HG03521 (cell line): ENCODE measurements around the gene MAOB.
"Not testable (repeated sequence)": the region's sequence is repeated elsewhere in the genome, so short reads cannot be mapped to it uniquely, and the experiment has no call there.

Source experiments
- ATAC-seq: cut with Tn5 transposase; IDR thresholded peaks from one replicate; pipeline ENCODE4 v1.9.1; 2021; ENCODE audit warnings: mild to moderate bottlenecking, moderate library complexity; ENCODE audit not compliant: unreplicated experiment

MAOB gene

DNA sequence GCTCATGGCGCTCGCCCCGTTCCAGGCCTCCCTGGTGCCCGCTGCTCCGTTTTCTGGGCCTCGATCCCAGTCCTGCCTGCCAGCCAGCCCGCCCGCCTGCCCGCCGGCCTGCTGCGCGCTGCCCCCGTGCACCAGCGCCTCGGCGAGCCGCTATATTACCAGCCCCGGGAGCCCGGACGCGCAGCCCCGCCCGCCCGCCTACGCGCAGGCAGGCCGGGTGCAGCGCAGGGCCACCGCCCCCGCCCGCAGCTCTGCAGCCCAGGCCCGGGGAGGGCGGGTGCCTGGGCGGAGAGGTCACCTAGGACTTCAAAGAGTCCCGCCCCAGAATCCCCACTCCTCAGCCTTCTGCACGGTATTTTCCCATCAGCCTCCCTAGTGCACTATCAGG, at the start of gene MAOB:
MAOB (minus strand) TSS at position 157 of the 388 bp plus-strand sequence; CDS start at position 6, 151 bp downstream.
- no peak for ATAC-seq

DNA sequence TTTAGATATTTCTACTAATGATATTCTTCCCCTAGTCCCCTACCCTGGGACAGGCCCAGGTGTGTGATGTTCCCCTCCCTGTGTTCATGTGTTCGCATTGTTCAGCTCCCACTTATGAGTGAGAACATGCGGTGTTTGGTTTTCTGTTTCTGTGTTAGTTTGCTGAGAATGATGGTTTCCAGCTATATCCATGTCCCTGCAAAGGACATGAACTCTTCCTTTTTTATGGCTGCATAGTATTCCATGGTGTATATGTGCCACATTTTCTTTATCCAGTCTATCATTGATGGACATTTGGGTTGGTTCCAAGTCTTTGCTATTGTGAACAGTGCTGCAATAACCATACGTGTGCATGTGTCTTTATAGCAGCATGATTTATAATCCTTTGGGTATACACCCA, 39.8 kb upstream of the MAOB start:
- ATAC-seq = not testable (repeated sequence)

DNA sequence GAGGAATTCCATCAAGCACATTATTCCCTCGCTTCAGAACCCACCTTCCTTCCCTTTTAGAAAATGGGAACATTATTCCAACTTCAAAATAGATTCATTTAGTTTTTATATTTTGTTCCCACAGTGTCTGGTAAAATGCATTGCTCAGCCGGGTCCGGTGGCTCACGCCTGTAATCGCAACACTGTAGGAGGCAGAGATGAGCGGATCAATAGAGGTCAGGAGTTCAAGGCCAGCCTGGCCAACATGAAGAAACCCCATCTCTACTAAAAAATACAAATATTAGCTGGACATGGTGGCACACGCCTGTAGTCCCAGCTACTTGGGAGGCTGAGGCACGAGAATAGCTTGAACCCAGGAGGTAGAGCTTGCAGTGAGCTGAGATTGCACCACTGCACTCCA, 28.5 kb upstream of the MAOB start:
- not testable (repeated sequence) for ATAC-seq

DNA sequence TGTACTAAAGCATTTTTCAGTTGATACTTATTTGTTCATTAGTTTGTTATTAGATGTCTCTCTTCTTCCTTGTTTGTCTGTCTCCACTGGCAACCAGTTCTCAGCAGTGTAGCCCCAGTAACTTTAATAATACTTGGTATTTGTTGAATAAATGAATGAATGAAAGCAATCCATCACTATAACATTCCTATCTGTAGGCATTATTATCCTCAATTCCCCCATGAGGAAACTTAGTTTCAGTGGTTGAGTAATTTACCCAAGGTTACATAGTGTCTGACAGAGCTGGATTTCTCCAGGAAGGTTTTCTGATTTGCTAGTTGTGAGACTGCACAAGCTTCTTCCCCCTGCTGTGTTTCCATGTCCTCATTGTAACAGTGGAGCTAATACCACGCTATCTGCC, 27.8 kb upstream of the MAOB start:
- no peak for ATAC-seq

DNA sequence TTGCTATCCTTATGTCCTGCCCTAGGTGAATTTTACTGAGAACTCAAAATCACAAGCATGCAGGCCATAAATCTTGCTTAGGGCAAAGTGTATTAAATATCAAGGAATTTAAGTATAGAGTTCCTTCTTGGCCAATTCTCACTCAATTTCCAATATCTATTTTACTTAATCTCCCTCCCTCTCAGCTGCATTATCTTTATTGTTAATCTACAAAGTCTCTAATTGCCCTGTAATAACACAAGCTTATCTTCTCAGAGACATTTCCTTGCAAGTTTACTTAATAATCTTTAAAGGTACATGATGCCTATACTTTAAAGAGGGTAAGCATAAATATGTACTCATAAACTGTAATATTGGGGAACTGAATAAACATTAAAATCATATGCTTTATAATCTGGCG, 26.9 kb upstream of the MAOB start:
- ATAC-seq = no peak

DNA sequence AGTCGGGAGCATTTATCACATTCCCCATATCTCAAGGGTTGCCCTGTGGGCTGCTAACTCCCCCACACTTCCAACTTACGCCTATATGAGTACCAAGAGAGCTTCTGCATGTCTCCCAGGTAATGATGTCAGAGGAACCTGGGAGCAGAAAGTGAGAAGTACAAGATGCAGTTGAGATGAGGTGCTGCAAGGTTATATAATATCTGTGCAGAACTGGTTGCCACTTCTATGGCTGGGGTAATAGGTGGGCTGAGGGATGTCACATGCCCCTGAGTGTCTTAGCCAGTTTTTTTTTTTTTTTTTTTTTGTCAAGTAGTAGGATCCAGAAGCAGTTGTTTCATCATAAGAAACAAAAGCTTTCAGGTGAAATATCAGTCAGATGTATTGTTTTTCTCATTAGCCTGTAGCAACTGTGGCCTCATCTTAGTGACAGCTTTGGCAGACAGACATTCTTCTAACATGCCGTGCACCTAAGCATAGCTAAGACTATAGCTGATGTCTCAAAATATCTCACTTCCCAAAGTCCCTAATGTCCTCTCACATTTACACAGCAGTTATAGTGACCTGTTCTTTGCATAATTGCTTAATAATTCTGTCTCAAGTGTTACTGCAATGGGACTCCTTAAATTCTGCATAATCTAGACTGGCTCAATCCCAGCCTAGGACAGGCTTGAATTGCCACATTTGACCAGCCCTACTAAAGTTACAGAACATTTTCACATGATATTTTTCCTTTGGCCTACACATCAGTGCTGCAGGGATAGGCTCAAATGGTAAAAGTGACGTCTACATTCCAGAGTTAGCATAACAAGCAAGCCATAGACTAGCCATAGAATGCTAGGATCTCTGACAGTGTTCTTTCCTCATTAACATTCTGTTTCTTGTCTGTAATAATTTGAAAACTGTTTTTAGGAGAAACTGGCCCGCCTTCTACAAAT, 17.9 kb upstream of the MAOB start:
- no peak for ATAC-seq

DNA sequence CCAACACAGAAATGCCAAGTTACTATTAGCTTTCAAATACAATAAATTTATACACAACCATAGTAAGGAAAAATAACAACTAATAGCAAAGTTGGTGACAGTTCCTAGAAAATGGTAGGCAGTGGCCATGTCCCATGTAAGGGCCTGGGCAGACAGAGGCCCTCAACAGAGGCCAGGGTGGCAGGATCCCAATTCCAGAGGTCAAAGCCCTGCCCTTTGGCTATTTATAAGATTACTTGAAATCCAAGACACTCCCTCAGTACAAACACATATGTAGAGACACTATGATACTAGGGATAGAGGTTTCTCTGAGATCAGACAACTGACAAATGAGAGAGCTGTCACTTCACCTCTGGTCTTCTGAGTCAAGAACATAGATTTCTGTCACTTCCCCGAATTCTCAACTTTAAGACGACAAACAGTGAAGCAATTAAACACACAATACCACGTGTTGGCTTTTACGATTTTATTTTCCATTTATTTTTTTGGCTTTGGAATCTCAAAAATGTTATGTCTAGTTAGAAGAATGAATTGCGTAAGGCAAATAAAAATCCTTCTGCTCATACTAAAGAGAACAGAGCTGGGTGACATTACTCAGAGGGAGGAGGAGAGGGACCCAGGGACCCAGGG, 16.3 kb upstream of the MAOB start:
- no peak for ATAC-seq

DNA sequence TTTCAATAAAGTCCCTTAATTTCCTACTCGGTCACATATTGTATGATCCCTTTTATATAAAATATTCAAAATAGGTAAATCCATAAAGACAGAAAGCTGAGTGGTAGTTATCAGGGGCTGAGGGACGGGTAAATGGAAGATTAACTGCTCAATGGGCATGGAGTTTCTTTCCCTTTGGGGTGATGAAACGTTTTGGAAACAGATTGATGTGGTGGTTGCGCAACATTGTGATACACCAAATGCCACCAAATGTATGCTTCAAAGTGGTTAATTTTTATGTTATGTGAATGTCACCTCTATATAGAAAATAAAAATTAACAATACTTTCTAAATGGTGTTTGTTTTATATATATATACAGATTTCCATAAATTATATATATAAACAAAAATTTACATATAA, 15.0 kb upstream of the MAOB start:
- no peak for ATAC-seq

DNA sequence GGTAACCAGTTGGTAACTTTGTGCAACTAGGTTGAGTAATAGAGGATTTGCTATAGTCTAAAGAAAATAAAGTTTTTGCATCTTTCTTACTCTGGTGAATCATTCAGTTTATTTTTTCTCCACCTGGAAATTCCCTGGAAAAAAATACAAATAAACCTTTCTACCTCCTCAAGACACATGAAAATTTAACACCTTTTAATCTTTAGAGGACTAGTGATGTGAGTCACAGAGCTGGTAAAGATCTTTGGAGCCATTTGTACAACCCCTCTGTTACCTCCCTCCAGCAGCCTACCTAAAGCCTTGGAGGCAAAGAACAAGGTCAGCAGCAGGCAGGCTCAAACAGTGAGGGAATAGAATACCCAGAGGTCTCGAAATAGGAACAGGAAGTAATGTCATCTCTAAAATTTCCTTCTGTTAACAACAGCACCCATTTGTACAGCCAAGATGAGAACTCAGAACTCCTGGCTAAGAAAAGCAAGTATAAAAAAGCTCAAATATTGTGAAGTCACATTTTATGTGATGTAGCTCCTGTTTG, 10.2 kb upstream of the MAOB start:
- ATAC-seq = no peak

DNA sequence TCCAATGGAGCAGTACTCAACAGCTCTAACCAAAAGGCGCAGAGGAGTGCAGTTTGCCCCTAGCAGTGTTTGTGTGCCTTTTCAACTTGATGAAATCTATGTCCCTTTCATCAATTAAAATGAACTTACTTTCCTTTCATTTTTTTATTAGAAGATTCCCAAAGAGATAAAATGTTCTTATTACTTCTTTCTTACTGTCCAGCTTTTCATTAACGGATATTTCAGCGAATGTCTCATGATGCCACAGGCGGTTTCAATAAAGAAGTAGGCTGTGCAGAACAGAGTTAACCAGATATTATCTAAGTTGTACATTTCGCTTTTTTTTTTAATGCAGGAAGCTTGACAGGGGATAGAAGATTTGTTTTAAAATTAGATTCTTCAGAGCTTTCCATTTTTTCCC, 3.4 kb upstream of the MAOB start:
- no peak for ATAC-seq

DNA sequence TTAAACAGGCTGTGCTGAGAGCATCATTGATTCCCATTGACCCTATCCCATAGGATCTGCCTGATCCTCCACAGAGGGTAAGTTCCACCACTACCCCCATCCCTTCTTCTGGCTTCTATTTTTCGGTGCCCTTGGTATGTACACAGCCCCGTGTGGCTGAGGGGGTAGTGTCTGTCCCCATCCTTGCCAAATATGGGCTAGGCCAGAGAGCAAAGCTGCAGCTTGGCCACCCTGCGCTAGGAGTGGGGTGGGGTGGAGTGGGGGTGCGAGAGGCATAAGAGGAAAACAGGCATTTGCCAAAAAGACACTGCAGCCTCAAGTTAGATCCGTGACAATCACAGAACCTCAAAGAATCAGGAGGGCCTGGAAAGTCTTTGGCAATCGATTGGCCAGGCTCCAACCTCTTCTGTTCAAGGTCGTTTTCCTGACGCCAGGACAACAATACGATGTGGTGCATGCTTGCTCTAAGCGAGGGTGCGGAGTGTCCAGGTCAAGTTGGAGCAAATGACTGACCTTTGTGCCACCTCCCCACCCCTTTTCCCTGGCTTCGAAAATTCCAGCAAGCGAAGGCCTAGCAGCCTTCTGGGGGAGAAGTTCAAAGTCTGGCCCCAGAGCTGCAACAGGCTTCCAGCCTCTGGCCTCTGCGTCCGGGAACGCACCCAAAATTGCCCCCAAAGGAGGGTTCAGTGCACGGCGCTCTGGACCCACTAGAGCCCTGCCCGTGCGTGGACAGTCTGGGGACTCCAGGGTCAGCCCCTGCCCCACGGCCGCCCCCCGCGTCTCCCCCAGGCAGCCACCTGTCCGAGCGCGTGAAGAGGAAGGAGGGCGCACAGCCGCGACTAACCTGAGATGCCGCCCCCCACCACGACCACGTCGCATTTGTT, 598 bp downstream of the MAOB start:
- no peak for ATAC-seq

DNA sequence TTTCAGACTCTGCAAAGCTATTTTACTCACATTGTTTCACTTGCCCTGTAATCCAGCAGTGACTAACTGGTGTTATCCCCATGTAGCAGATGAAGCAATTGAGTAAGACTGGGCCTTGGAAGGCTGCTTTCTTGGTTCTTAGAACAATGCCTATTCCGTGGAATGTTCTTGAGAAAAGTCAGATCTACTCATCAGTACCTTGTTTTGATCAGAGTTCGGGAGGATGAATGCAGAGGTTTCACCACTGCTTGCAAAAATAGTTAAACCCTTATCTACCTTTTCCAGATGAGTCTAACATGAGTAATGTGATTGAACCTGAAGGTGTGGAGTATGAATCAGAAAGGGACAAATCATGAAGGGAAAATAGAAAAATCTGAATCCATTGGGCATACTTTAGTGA, 1.8 kb downstream of the MAOB start:
- ATAC-seq = no peak

DNA sequence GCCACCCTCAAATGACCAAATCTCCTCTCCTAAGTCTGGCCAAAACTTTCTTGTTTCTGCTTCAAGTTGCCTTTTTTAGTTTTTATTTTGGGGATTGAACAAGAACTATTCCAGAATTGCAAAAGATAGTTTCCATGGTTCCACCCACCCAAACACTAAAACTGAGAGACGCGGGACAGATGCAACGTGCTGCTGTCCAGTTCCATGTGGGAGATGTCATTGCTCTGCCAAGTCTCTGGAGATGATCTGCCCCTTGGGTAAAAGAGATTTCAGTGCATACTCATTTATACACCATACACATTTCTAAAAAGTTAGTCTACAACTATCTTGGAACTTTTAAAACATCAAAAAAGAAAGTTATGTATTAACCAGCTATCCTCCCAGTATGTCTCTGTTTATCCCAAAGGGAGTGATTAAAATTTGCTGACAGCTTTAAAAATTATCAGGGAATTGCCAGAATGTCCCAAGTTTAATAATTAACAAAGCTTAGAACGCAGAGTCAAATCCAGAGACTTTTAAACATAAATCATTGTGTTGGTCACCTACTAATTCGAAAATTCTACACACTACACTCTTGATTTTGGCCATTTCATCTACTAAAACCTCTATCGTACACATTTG, 3.2 kb downstream of the MAOB start:
- ATAC-seq = no peak

DNA sequence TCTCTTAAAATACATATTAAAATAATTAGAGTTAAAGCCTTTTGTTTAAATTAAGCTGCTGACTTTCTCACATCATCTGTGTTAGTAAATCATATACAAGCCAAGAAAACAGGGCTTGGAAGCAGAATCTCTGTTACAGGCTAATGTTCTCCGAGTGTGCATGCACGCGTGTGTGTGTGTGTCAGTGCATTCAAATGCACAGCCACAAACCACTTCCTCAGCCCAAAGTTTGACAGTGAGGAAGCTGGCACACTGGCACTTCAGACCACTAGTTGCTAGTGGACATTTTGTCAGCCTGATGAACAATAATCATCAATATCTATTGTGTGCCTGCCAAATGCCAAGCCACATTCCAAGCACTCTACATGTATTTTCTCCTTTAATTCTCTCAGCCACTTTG, 5.6 kb downstream of the MAOB start:
- no peak for ATAC-seq

DNA sequence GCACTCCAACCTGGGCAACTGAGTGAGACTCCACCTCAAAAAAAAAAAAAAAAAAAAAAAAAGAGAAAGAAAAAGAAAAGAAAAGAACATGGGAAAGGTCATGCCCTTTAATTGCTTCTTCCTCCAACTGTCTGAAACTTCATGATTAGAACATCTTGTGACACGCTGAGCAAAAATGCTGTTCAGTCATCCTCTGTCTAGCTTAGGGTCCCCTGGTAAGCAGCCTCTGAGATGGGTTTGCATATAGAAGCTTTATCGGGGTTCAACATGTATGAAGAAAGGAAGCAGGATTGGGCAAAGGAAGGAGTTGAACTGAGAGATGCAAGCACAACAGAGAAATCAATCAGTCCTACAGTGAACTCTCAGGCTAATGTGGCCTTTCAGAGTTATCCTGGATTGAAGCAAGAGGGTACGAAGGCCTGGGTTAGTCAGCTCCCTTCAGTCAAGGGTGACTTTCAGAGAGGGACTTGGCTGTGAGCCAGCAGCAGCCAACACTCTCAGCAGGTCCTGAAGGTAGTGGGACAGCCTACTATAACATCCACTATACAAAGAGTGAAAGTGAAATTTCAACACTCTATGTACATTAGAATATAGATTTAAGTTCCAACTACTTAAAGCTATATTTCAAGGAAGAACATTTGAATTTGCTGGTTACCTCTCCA, 11.4 kb downstream of the MAOB start:
- ATAC-seq = no peak

DNA sequence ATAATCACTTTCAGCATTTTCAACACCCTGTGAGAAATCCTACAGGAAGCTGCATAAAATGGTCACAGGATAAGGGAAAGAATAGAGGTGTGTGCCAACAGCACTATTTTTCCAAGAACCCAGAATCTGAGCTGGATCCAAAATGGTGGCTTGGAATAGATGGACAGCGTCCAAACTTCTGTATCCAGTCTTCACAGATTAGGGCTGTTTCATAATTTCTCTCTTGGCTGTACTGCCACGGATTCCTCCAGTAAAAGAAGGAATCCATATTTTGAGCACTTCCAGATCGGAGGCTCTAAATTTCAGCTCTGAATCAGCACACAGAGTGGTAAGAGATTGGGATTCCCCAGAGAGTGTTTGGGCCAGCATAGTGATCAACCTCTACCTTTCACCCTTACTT, 12.2 kb downstream of the MAOB start:
- ATAC-seq = no peak

DNA sequence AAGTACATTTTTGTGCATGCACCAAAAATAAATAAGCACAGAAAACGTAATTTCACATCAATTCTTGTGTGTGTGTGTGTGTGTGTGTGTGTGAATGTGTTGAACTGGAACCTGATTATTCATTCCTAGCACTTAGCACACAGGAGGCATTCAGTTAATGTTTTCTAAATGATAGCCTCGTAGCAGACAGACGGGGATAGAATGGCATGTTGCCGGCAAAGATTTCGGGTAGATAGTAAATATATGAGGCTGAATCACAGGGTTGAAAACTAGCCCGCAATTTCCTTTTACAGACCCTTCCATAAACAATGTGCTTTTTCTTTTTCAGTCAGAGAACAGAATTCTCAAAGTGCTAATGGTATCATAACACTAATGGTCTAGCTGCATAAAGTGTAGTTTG, 13.5 kb downstream of the MAOB start:
- ATAC-seq = no peak

DNA sequence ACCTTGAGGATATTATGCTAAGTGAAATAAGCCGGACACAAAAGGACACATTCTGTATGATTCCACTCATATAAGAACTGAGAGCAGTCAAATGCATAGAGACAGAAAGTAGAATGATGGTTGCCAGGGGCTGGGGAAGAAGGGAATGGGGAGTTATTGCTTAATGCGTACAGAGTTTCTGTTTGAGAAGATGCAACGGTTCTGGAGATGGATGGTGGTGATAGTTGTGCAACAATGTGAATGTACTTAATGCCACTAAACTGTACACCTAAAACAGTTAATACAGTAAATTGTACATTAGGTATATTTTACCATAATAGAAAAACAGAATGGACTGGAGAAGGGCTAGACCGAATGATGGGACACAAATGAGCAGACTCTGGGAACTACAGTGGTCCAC, 15.8 kb downstream of the MAOB start:
- ATAC-seq = no peak

DNA sequence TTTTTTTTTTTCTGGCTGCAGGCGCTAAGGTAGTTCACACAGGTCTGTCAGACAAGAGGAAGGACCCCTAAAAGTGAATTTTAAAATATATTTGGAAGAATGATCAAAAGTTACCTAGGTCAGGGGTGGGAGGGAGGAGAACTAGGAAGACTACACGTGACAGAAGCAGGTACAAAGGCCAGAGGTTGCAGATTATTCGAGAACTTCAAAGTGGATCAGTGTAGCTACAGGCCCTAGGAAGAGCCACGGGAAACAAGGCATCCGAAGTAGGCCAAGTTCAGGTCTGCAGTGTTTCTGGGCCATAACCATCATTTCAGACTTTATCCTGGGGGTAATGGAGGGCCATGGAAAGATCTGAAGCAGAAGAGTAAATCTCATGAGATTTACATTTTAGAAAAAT, 16.5 kb downstream of the MAOB start:
- no peak for ATAC-seq

DNA sequence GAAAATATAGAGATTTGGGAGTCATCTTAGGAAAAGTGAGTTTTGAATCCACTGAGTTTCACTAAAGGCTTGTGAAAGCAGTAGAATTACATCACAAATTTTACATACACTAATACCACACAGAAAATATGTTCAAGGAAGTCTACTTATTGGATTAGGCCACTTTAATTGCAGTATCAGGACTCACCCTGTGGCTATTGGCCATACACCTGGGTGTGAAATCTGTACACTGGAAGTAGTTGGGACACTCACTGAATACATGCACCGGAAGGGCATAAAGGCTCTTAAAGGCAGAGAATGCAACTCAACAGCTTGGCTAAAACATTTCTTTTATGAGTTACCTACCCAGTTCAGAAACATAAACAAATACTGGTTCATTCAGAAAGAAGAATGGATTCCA, 19.8 kb downstream of the MAOB start:
- ATAC-seq = no peak
